Activated CD8-positive, alpha-beta memory T cell treated with anti-CD3 and anti-CD28 coated beads for 48 hours (primary cell): ENCODE measurements around the gene OR2T3.
"Not testable (repeated sequence)": the region's sequence is repeated elsewhere in the genome, so short reads cannot be mapped to it uniquely, and the experiment has no call there.

Source experiments
- DNase-seq, 3 experiments: peaks; one replicate each; pipeline ENCODE4 v3.0.0-alpha.2; 2020; ENCODE audit warnings: low read depth in 2 of 3, low spot score in 2 of 3

OR2T3 gene

DNA sequence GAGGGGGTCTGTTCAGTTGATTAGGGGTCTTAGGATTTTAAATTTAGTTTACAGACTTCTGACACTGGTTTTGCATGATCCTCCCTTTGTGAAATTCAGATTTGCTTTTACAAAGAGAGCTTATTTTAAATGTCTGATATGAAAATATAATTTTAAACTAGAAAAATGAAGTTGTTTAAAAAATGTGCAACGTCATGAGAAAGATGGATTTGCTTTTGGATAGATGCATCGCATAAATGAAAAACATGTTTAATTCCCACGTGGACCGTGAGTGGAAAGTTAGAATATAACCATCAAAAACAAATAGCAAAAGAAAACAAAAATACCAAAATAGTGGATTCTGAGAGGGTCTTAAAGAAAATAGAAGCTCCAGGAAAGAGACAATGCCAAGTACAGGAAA lies 2.0 kb upstream of the OR2T3 start:
- DNase-seq, result no peak

DNA sequence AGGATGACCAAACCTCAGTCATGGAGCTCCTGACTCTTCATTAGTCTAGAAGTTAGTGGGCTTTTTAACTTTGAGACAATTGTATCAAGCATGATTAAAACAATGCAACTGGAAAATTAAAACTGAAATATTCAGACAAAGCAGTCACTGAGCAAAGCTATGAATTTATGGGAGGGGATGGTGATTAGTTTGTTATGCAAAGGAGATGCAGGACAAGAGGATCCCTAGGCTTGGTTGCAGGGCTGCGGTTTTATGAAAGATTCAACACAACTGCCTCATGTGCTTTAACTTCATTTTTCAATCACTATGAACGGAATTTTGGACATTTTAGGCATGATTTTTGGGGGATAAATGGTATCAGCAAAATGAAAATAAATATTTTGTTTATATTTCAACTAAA lies 1.0 kb upstream of the OR2T3 start:
- not testable (repeated sequence) for DNase-seq

DNA sequence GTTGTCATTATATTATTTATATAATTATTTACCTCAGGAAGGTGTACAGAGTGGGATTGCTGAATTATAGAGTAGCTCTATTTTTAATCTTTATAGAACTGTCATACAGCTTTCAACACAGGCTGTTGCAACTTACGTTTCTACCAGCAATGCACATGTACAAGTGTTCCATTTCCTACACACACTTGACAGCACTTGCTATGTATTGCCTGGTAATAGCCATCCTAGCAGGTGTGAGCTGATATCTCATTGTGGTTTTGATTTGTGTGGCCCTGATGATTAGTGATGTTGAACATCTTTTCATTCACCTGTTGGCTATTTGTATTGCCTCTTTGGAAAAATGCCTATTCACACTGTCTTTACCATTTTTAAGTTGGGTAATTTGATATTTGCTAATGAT lies 2.5 kb downstream of the OR2T3 start:
- not testable (repeated sequence) for DNase-seq

DNA sequence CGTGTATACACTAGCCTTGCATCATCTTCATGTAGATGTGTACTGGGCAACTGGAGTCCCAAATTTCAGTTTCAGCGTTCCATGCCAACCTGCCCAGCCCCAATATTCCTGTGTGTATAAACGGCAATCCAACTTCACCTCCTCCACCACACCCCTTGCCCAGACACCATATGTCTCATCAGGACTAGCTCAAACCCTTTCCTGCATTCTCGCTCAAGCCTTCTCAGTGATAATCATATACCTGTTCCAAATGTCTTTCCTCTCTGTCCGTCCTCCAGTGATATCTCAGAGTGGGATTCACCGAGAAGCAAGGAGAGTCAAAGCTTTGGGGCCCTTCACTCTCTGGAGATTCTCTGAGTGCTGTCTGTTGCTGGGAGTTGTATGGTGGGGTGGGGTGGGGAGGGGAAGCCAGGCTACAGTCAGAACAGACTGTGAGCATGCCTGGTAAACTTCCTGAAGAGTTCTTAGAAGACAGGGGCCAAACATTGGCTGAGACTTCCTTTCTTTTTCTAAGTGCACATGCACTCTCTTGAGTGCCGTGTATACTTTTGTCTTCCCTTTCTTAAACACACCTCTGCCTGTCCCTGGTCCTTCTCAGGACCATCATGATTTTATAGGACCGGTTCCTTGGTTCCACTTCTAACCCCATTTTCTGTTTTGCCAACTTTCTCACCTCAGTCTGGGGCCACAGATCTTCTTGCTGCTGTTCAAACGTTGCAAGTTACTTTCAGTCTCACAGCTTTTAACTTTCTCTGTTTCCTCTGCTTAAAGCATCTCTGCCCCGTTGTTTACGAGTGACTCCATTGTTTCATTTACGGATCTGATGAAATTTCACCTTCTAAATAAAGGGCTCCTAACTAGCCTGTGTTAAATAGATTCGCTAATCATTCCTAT lies 8.8 kb downstream of the OR2T3 start:
- not testable (repeated sequence) for DNase-seq

DNA sequence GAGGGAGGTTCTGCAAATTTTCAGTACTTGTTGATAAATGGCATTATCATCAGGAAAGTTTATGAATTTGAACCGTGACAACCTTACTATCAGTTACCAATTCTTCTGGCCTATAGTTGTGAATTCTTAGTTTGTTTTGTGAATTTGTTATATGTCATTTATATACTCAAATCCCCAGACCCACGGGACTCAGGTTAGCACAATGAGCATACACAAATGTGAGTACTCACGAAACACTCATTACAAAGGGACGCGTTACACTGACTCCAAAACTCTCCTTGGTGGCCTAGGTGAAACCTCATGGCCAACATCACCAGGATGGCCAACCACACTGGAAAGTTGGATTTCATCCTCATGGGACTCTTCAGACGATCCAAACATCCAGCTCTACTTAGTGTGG lies 15.1 kb downstream of the OR2T3 start, which contains the start of gene OR2T5:
TSS of gene OR2T5 (plus strand) at position 301 of the 400 bp plus-strand sequence. CDS start at position 301, 0 bp downstream.
- not testable (repeated sequence) for DNase-seq

GRCh38 chr1:248496661-248497060 lies 23.5 kb downstream of the OR2T3 start:
- not testable (repeated sequence) for DNase-seq

DNA sequence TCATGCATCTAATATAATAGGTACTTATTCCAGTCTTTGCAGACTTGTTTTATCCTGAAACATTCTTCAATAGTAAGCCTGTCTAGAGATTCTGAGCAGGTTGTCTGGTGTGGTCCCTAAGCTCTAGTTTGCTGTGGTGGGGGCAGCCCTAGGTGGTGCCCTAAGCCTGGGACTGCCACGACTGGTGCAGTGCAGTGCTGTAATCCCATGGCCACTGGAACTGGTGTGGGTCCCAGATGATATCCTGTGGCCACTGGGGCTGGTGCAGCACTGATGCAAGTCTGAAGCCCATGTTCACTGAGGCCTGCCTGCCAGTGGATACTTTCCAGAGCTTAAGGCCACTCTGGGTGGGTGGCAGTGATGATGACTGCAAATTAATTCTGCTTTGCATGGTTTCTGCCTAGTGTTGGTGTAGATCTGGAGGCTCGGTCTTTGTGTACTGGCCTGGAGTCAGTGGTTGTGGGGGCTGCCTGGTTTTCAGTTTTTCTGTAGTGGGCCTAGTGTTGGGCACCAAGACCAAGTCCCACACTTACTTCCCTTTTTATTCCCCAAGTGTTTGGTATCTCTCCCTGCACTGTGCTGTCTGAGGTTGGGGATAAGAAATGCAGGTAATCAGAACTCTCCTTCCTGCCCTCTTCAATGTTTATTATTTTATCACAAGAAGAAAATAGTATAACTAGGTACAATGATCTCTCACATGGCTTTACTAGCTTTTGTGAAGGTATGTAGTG lies 27.3 kb downstream of the OR2T3 start:
- DNase-seq, result not testable (repeated sequence)

DNA sequence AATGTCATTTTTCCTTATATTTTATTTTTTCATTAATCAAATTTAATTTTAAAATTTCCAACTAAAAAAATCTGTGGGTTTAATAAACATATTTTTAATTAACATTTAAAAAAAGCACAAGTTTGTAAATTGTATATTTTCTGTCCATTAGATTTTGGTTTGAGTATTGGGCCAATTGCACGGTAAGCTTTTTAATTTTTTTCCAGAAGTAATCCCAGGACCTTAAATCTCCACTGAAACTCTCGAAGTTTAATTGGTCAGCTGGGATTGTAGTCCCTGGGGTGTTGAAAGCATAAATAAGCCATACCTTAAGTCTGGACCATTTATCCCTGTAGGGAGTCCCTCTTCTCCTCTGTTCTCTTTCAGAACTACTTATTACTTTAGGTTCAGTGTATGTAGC lies 34.6 kb downstream of the OR2T3 start, which contains the start of gene OR2G6:
TSS of gene OR2G6 (plus strand) at position 301 of the 400 bp plus-strand sequence. CDS start 13,574 bp downstream, outside the sequence.
- not testable (repeated sequence) for DNase-seq

GRCh38 chr1:248510217-248510616 lies 37.1 kb downstream of the OR2T3 start:
- not testable (repeated sequence) for DNase-seq

- DNase-seq, result no peak
Measured at GRCh38 chr1:248521856-248522255, 48.7 kb downstream of the OR2T3 start.
